GM12878 (cell line): Measurements from ENCODE around the gene PPP1R14B. TPM values are rescaled to one million over a fixed set of nuclear protein-coding genes. Genes with fewer than 3 reads are reported as not detected.

Experiments used
- ATAC-seq: fragments of 200-7000 bp; cut with Tn5 transposase; 3 replicates; pipeline ENCODE4 v1.9.1; 2020; ENCODE audit warnings: mild to moderate bottlenecking, moderate library complexity
- BruUV-seq: library from RNA; stranded (reverse); fragments of 400-500 nt; replicated peaks from 2 replicates; lab custom pipeline; 2021; lab: Mats Ljungman, UMichigan
- CTCF ChIA-PET: fragments of 300-600 bp; sonication (Branson Sonifier 250); formaldehyde crosslinking; extraction: SDS; loops from one replicate; lab custom pipeline; 2021; ENCODE audit warnings: inconsistent platforms; lab: Yijun Ruan, JAX
- POLR2A ChIA-PET: fragments of 350-600 bp; formaldehyde crosslinking; extraction: SDS; loops from one replicate; lab custom pipeline; 2021; ENCODE audit warnings: inconsistent platforms; lab: Charles Lee
- RAD21 ChIA-PET: fragments of 300-600 bp; sonication (Branson Sonifier 250); formaldehyde crosslinking; loops from one replicate; lab custom pipeline; 2023; ENCODE audit warnings: antibody characterized with exemption; ENCODE audit not compliant: unreplicated experiment; lab: Charles Lee
- SMC1A ChIA-PET: fragments of 300-600 bp; sonication (Branson Sonifier 250); formaldehyde crosslinking; loops from one replicate; lab custom pipeline; 2023; ENCODE audit not compliant: unreplicated experiment, uncharacterized antibody; lab: Charles Lee
- DNase-seq: peaks from one replicate; pipeline ENCODE4 v3.0.0-alpha.2; 2011; ENCODE audit warnings: low read depth, low spot score
- FAIRE-seq: peaks from 3 replicates; lab custom pipeline; 2011; peaks lifted over from hg19 to GRCh38; lab: Jason Lieb, UNC
- H2AFZ ChIP-seq: 2 replicates; pipeline ENCODE4 v1.6.0; 2011; ENCODE audit warnings: low read depth, low read length, control low read depth; ENCODE audit not compliant: control insufficient read depth
- H3K27ac ChIP-seq: 2 replicates; pipeline ENCODE4 v1.5.1; 2011; ENCODE audit warnings: control low read depth; ENCODE audit not compliant: control insufficient read depth, insufficient read depth
- H3K27me3 ChIP-seq, 2 experiments: replicated peaks in 1 of 2; 2 replicates each; pipeline versions ENCODE4 v1.6.0 to v1.6.1; 2011; ENCODE audit warnings: low read length in 1 of 2; ENCODE audit not compliant: control insufficient read depth in 2 of 2, insufficient read depth in 2 of 2
- H3K36me3 ChIP-seq, 2 experiments: 2 replicates each; pipeline ENCODE4 v1.5.1; 2011; ENCODE audit warnings: low read length in 1 of 2; ENCODE audit not compliant: control insufficient read depth in 2 of 2, insufficient read depth in 2 of 2
- H3K4me1 ChIP-seq: 2 replicates; pipeline ENCODE4 v1.6.1; 2011; ENCODE audit warnings: mild to moderate bottlenecking, low read length, moderate library complexity, mixed read lengths; ENCODE audit not compliant: control insufficient read depth, insufficient read depth
- H3K4me2 ChIP-seq: 2 replicates; pipeline ENCODE4 v1.6.0; 2011; ENCODE audit warnings: control low read depth; ENCODE audit not compliant: control insufficient read depth, insufficient read depth
- H3K4me3 ChIP-seq: fragments of 200-600 bp; sonication (generic); 2 replicates; pipeline ENCODE4 v1.5.1; 2016
- H3K79me2 ChIP-seq: 2 replicates; pipeline ENCODE4 v1.6.0; 2011; ENCODE audit warnings: low read length; ENCODE audit not compliant: control insufficient read depth, insufficient read depth
- H3K9ac ChIP-seq: 2 replicates; pipeline ENCODE4 v1.8.0; 2011; ENCODE audit warnings: low read length, control low read depth, mixed read lengths; ENCODE audit not compliant: control insufficient read depth, insufficient read depth
- H3K9me3 ChIP-seq: replicated peaks from 3 replicates; pipeline ENCODE4 v1.5.1; 2011; ENCODE audit warnings: mild to moderate bottlenecking, low read length; ENCODE audit not compliant: control insufficient read depth, insufficient read depth
- H4K20me1 ChIP-seq: 2 replicates; pipeline ENCODE4 v1.6.0; 2011; ENCODE audit not compliant: control insufficient read depth, insufficient read depth
- CBFB ChIP-seq: IDR thresholded peaks from 2 replicates; pipeline ENCODE4 v1.6.1; 2016; ENCODE audit warnings: antibody characterized with exemption, low read depth
- CHD1 ChIP-seq: IDR thresholded peaks from 2 replicates; pipeline ENCODE4 v1.6.1; 2012; ENCODE audit warnings: low read depth, low read length, improper control_type of control experiment
- CREB1 ChIP-seq: IDR thresholded peaks from 2 replicates; pipeline ENCODE4 v1.6.1; 2012; ENCODE audit warnings: low read depth, mild to moderate bottlenecking, inconsistent platforms
- GABPA ChIP-seq: IDR thresholded peaks from 2 replicates; pipeline ENCODE4 v1.6.1; 2014; ENCODE audit warnings: antibody characterized with exemption, low read depth, mild to moderate bottlenecking, inconsistent platforms
- HDAC6 ChIP-seq: fragments of 200-600 bp; sonication (generic); IDR thresholded peaks from one replicate; pipeline ENCODE4 v1.8.0; 2017; ENCODE audit warnings: antibody characterized with exemption; ENCODE audit not compliant: unreplicated experiment
- MXI1 ChIP-seq: fragments of 150-350 bp; IDR thresholded peaks from 2 replicates; pipeline ENCODE4 v1.6.1; 2011; ENCODE audit warnings: low read depth, mild to moderate bottlenecking, inconsistent platforms, low read length, improper control_type of control experiment
- MYB ChIP-seq: fragments of 150-350 bp; IDR thresholded peaks from 2 replicates; pipeline ENCODE4 v1.6.1; 2014; ENCODE audit warnings: mild to moderate bottlenecking, low read depth, low read length, borderline replicate concordance
- NBN ChIP-seq: fragments of 450-650 bp; IDR thresholded peaks from 2 replicates; pipeline ENCODE4 v1.6.1; 2016
- POU2F2 ChIP-seq: IDR thresholded peaks from 3 replicates; pipeline ENCODE4 v1.6.1; 2011; ENCODE audit warnings: low read depth, mild to moderate bottlenecking, low read length, borderline replicate concordance
- RB1 ChIP-seq: fragments of 450-650 bp; formaldehyde crosslinking; IDR thresholded peaks from 2 replicates; pipeline ENCODE4 v1.6.1; 2017; ENCODE audit warnings: mild to moderate bottlenecking, borderline replicate concordance
- TCF3 ChIP-seq: IDR thresholded peaks from 2 replicates; pipeline ENCODE4 v1.6.1; 2012; ENCODE audit warnings: low read depth, mild to moderate bottlenecking, low read length, borderline replicate concordance; ENCODE audit not compliant: insufficient read depth
- YY1 ChIP-seq: IDR thresholded peaks from 2 replicates; pipeline ENCODE4 v1.6.1; 2011; ENCODE audit warnings: low read depth, mild to moderate bottlenecking, low read length
- ZBTB4 ChIP-seq: fragments of 450-650 bp; formaldehyde crosslinking; IDR thresholded peaks from 2 replicates; pipeline ENCODE4 v1.4.0; 2022; ENCODE audit warnings: mild to moderate bottlenecking, moderate library complexity
- ZNF207 ChIP-seq: fragments of 450-650 bp; IDR thresholded peaks from 2 replicates; pipeline ENCODE4 v1.6.1; 2014; ENCODE audit warnings: antibody characterized with exemption, mild to moderate bottlenecking, borderline replicate concordance
- WGBS: methylation state at CpG from one replicate; pipeline ENCODE4 v1.1.6; 2016; ENCODE audit warnings: low lambda C conversion rate; ENCODE audit not compliant: insufficient replicate concordance, insufficient coverage; ENCODE audit errors: missing lambda C conversion rate; 5-methylcytosine and 5-hydroxymethylcytosine counted together
- in situ Hi-C: fragments of 300-500 bp; cut with MboI; formaldehyde crosslinking; loops from 9 replicates; pipeline ENCODE4 v1.14.3; 2018; ENCODE audit warnings: mixed read lengths
- intact Hi-C: fragments of 100-400 bp; cut with micrococcal nuclease; formaldehyde crosslinking; loops from one replicate; pipeline ENCODE4 v1.14.2; 2022; ENCODE audit not compliant: unreplicated experiment
- polyA plus RNA-seq, 11 experiments: library from polyadenylated mRNA; depleted of rRNA in 4 of 11; unstranded in 6 of 11; stranded (reverse) in 5 of 11; fragments of >200 nt; fragmentation: Nextera tagmentation in 4 of 11; fragmentation: Illumina TruSeq in 1 of 11; extraction: Ambion mirVana in 4 of 11; extraction: Trizol in 1 of 11; gene quantifications; 1 replicate in 1 of 11; 2 replicates in 10 of 11; pipeline versions ENCODE4 v1.2.1 to v1.2.3, GENCODE V29; 2011 to 2016; ENCODE audit warnings: inconsistent platforms in 2 of 11, missing spikeins in 2 of 11, low read depth in 1 of 11
- total RNA-seq, 4 experiments: library from RNA; depleted of rRNA in 3 of 4; stranded (reverse); fragments of >200 nt in 3 of 4; fragmentation: Illumina TruSeq in 1 of 4; extraction: Trizol in 1 of 4; gene quantifications; 2 replicates each; pipeline versions ENCODE4 v1.2.1 to v1.2.3, GENCODE V29; 2013 to 2021

Gene PPP1R14B
- total and polyA plus RNA-seq, 10 of the 15 experiments (the other 5 are each of a cell fraction or from before 2014, with no cell fraction given): 8.4 to 283 (median 124) TPM

GRCh38 chr11:64263021-64263946, 16.5 kb upstream of the PPP1R14B start:
- H2AFZ ChIP-seq: no peak overlapping the region
- DNase-seq (no peak), FAIRE-seq (no peak), ATAC-seq (no peak)
- in situ Hi-C loops (no loop called here), intact Hi-C loops (no loop called here)
- H3K4me1 ChIP-seq: peaks cover 14% of the 10 kb centered on the region
- 81% methylated on average over 29 of the region's 29 CpGs for WGBS
- no peak for TF ChIP-seq TCF3
- TF ChIP-seq POU2F2: no peak
- no peak for TF ChIP-seq ZNF207
- no peak for TF ChIP-seq YY1
- no peak for TF ChIP-seq MYB
- no peak for TF ChIP-seq NBN
- no peak for TF ChIP-seq CHD1
- TF ChIP-seq CBFB: no peak
- TF ChIP-seq CREB1: no peak
- no peak for TF ChIP-seq HDAC6
- TF ChIP-seq RB1: no peak
- TF ChIP-seq GABPA: no peak
- no peak for TF ChIP-seq ZBTB4 (CRISPR knock-in tag)
- TF ChIP-seq MXI1: no peak
- H4K20me1 ChIP-seq: no peaks in the 10 kb centered on the region
- no peaks in the 10 kb centered on the region for H3K79me2 ChIP-seq
- H3K9ac ChIP-seq: no peak overlapping the region
- no TSS peak for BruUV-seq
- ChIA-PET SMC1A (no interaction called here), POLR2A (interaction anchor here (1.0 kb wide), 1 partner anchor 13 kb away, joined by 3 read pairs; no protein-coding TSS in a partner anchor), RAD21 (no interaction called here), CTCF (interaction anchor here (0.7 to 2.0 kb wide), 5 partner anchors 11 to 96 kb away, joined by 3 to 9 read pairs (median 4); no protein-coding TSS in a partner anchor)
- H3K27ac ChIP-seq: no peak overlapping the region
- H3K4me3 ChIP-seq: no peak overlapping the region
- no peaks in the 10 kb centered on the region for H3K27me3 ChIP-seq
- no peak overlapping the region for H3K4me2 ChIP-seq
- H3K36me3 ChIP-seq: peaks cover 0 to 5% of the 10 kb centered on the region in 2 experiments; a peak in 2 of 4 replicates
- H3K9me3 ChIP-seq: no peaks in the 10 kb centered on the region
